ENCODE data around the gene AGBL4. TPM values are rescaled to one million over a fixed set of nuclear protein-coding genes. Genes with fewer than 3 reads are reported as not detected.

The AGBL4 gene
- total and polyA plus RNA-seq, 7 donors: 0.01 to 0.05 TPM; not detected in 5

DNA sequence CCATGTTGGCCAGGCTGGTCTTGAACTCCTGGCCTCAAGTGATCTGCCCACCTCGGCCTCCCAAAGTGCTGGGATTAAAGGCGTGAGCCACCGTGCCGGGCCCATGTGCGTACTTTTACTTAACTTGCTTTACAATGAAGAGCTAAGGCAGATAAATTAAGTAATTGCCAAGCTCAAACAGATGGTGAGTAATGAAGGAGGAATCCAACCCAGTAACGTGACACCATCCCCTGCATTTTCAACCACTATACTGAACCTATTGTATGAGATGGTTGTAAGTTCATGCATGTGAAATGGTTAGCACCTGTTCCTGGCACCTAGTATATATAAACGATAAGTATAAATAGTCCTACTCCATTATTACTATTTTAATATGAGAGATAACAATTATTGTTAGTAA, 659.1 kb downstream of the AGBL4 start:
- Histone ChIP-seq H3K27ac (no peak overlapping the region), H3K4me3 (no peak overlapping the region), H3K36me3 (ENCODE audit: insufficient read depth in 1 of 2, low read depth in 1 of 2) (no peaks in the 10 kb centered on the region), H3K4me1 (no peaks in the 10 kb centered on the region), H3K27me3 (ENCODE audit: insufficient read depth in 3 of 3, low read length in 2 of 3) (no peaks in the 10 kb centered on the region), H3K9me3 (no peaks in the 10 kb centered on the region)
- ATAC-seq: no peak
- TF ChIP-seq, protein P1, sequence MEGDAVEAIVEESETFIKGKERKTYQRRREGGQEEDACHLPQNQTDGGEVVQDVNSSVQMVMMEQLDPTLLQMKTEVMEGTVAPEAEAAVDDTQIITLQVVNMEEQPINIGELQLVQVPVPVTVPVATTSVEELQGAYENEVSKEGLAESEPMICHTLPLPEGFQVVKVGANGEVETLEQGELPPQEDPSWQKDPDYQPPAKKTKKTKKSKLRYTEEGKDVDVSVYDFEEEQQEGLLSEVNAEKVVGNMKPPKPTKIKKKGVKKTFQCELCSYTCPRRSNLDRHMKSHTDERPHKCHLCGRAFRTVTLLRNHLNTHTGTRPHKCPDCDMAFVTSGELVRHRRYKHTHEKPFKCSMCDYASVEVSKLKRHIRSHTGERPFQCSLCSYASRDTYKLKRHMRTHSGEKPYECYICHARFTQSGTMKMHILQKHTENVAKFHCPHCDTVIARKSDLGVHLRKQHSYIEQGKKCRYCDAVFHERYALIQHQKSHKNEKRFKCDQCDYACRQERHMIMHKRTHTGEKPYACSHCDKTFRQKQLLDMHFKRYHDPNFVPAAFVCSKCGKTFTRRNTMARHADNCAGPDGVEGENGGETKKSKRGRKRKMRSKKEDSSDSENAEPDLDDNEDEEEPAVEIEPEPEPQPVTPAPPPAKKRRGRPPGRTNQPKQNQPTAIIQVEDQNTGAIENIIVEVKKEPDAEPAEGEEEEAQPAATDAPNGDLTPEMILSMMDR (IDR thresholded peaks at IDR 0.05): no peak
- WGBS, 3 donors: 49 to 65% (median 55%) methylated on average over 7 of the region's 7 CpGs
- no peak for DNase-seq
- intact Hi-C loops (cut with DNase I): no loop called here

DNA sequence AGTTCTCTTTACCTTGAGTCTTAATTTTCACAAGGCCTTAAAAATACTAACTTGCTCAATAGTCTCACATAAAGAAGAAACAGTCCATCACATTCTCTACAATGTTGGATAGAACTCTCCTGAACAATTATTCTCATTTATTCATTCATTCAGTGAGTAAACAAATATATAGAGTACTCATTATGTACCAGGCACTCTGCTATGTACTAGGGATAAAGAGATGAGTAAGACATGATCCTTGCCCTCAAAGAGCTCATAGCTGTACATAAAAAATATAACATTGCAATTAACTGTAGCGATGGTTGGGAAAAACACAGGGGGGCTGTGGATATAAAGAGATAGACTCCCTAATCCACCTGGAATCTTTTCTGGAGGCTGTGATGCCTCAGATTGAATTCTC, 660.1 kb downstream of the AGBL4 start:
- no peak overlapping the region for H3K4me3 ChIP-seq
- 50 to 56% (median 53%) methylated on average over 1 of the region's 1 CpG for WGBS, 3 donors
- ATAC-seq: no peak
- H3K4me1 ChIP-seq: no peaks in the 10 kb centered on the region
- DNase-seq: no peak
- no peak overlapping the region for H3K27ac ChIP-seq
- TF ChIP-seq, protein P1 (IDR thresholded peaks at IDR 0.05): no peak
- H3K27me3 ChIP-seq (ENCODE audit: insufficient read depth in 3 of 3, low read length in 2 of 3): no peaks in the 10 kb centered on the region
- H3K9me3 ChIP-seq: no peaks in the 10 kb centered on the region
- H3K36me3 ChIP-seq (ENCODE audit: insufficient read depth in 1 of 2, low read depth in 1 of 2): no peaks in the 10 kb centered on the region
- intact Hi-C loops (cut with DNase I): no loop called here

DNA sequence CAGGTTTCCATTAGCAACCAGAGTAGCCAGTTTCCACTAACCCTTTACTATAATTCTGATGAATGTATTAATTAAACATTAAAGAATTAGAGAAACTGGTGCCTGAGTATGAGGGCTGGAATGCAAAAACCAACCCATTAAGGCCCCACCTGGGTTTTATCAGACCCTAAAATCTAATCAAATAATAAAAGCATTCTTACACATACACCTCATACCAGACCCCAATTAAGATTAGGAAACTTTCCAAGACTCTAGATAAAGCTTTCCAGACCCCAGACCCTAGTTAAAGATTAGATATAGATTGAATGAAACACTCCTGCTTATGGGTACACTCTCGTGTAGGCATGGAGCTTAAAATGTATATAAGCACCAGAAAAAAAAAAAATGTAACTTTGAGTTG, 665.7 kb downstream of the AGBL4 start:
- Histone ChIP-seq H3K4me1 (no peaks in the 10 kb centered on the region), H3K9me3 (no peaks in the 10 kb centered on the region), H3K27me3 (ENCODE audit: insufficient read depth in 3 of 3, low read length in 2 of 3) (no peaks in the 10 kb centered on the region), H3K36me3 (ENCODE audit: insufficient read depth in 1 of 2, low read depth in 1 of 2) (no peaks in the 10 kb centered on the region), H3K4me3 (no peak overlapping the region), H3K27ac (no peak overlapping the region)
- intact Hi-C loops (cut with DNase I): no loop called here
- TF ChIP-seq, protein P1 (IDR thresholded peaks at IDR 0.05): no peak
- DNase-seq: no peak
- 65 to 78% (median 72%) methylated on average over 1 of the region's 1 CpG for WGBS, 3 donors
- no peak for ATAC-seq

DNA sequence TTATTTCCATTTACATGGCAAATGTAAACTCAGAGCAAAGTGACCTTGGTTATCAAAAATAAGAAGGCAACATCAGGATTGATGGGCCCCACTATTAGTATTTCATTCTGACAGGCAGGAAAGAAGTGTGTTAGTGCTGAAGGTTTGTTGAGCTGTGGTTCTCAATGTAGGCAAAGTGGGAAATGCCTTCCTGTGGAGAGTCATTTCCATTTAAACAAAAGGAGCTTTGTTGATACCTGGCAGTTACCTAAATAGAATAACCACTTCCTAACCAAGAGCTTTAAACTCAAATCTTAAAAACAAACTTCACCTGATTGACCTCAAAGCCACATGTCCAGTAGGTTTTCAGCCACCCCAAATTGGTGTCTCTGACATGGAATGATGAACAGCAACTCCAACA, 667.2 kb downstream of the AGBL4 start:
- intact Hi-C loops (cut with DNase I): no loop called here
- TF ChIP-seq, protein P1 (IDR thresholded peaks at IDR 0.05): no peak
- H3K27me3 ChIP-seq (ENCODE audit: insufficient read depth in 3 of 3, low read length in 2 of 3): no peaks in the 10 kb centered on the region
- no peaks in the 10 kb centered on the region for H3K36me3 ChIP-seq (ENCODE audit: insufficient read depth in 1 of 2, low read depth in 1 of 2)
- no peak for DNase-seq
- H3K4me3 ChIP-seq: no peak overlapping the region
- H3K9me3 ChIP-seq: no peaks in the 10 kb centered on the region
- H3K4me1 ChIP-seq: no peaks in the 10 kb centered on the region
- no peak overlapping the region for H3K27ac ChIP-seq
- ATAC-seq: no peak

DNA sequence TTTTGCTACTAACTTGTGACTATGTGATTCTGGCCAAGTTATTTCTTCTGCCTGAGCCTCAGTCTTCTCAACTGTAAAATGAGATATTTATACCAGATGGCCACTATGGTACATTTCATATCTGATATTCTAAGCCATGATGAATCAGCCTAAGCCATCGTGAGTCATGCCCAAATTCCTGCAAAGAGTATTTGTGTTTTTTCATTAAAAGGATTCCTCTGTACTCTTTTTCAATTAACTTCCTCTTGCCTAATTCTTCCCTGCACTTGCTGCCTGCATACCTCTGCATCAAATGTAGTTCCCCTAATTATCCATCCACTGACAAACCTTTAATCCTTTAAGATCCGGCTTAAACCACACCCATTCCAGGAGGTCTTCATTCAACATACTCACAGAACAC, 672.0 kb downstream of the AGBL4 start:
- H3K4me3 ChIP-seq: no peak overlapping the region
- intact Hi-C loops (cut with DNase I): no loop called here
- DNase-seq: no peak
- no peak overlapping the region for H3K27ac ChIP-seq
- no peaks in the 10 kb centered on the region for H3K9me3 ChIP-seq
- no peaks in the 10 kb centered on the region for H3K27me3 ChIP-seq (ENCODE audit: insufficient read depth in 3 of 3, low read length in 2 of 3)
- H3K4me1 ChIP-seq: no peaks in the 10 kb centered on the region
- WGBS, 3 donors: 59 to 70% (median 62%) methylated on average over 2 of the region's 2 CpGs
- TF ChIP-seq, protein P1 (IDR thresholded peaks at IDR 0.05): no peak
- no peaks in the 10 kb centered on the region for H3K36me3 ChIP-seq (ENCODE audit: insufficient read depth in 1 of 2, low read depth in 1 of 2)
- ATAC-seq: no peak

All from psoas muscle (tissue), 8 donors.